GM19035 (cell line): ENCODE measurements around the gene THAP10.
"Not testable (repeated sequence)": the region's sequence is repeated elsewhere in the genome, so short reads cannot be mapped to it uniquely, and the experiment has no call there.

Experiments
- ATAC-seq: cut with Tn5 transposase; IDR thresholded peaks from one replicate; pipeline ENCODE4 v1.9.1; 2021; ENCODE audit not compliant: unreplicated experiment

Gene THAP10

GRCh38 chr15:70892002-70892911 is at the start of gene THAP10, which contains the start of gene LRRC49:
Gene THAP10 (minus strand): TSS chr15:70892433. CDS start chr15:70892272, 161 bp downstream.
Gene LRRC49 (plus strand): TSS chr15:70892826. CDS start chr15:70892895, 69 bp downstream.
- ATAC-seq: peak; percentile 85

GRCh38 chr15:70936326-70936725 is 44.1 kb upstream of the THAP10 start:
- ATAC-seq: no peak

GRCh38 chr15:70935631-70936030 is 43.4 kb upstream of the THAP10 start:
- no peak for ATAC-seq

GRCh38 chr15:70933411-70933810 is 41.2 kb upstream of the THAP10 start:
- ATAC-seq: no peak

- no peak for ATAC-seq
Observed at GRCh38 chr15:70932397-70932796, 40.2 kb upstream of the THAP10 start.

- ATAC-seq: no peak
Observed at GRCh38 chr15:70931821-70932220, 39.6 kb upstream of the THAP10 start.

GRCh38 chr15:70926914-70927313 is 34.7 kb upstream of the THAP10 start:
- ATAC-seq: not testable (repeated sequence)

- no peak for ATAC-seq
Observed at GRCh38 chr15:70923311-70924080, 31.3 kb upstream of the THAP10 start.

- ATAC-seq: no peak
Observed at GRCh38 chr15:70922119-70922518, 29.9 kb upstream of the THAP10 start.

- no peak for ATAC-seq
Observed at GRCh38 chr15:70920981-70921696, 28.9 kb upstream of the THAP10 start.

- ATAC-seq: no peak
Observed at GRCh38 chr15:70917955-70918354, 25.7 kb upstream of the THAP10 start.

GRCh38 chr15:70916531-70916930 is 24.3 kb upstream of the THAP10 start:
- ATAC-seq: no peak

- ATAC-seq: no peak
Observed at GRCh38 chr15:70912187-70912586, 20.0 kb upstream of the THAP10 start.

- ATAC-seq: no peak
Observed at GRCh38 chr15:70910958-70911357, 18.7 kb upstream of the THAP10 start.

- no peak for ATAC-seq
Observed at GRCh38 chr15:70907784-70908471, 15.7 kb upstream of the THAP10 start.

- ATAC-seq: no peak
Observed at GRCh38 chr15:70906842-70907241, 14.6 kb upstream of the THAP10 start.

GRCh38 chr15:70902107-70902506 is 9.9 kb upstream of the THAP10 start:
- no peak for ATAC-seq

GRCh38 chr15:70892912-70893560 is 803 bp upstream of the THAP10 start:
- peak; percentile 25 for ATAC-seq

- no peak for ATAC-seq
Observed at GRCh38 chr15:70882361-70882760, 9.9 kb downstream of the THAP10 start.

GRCh38 chr15:70880781-70881180 is 11.5 kb downstream of the THAP10 start:
- no peak for ATAC-seq
